Measurements from ENCODE around the gene CARD16.
"Not testable (repeated sequence)": the region's sequence is repeated elsewhere in the genome, so short reads cannot be mapped to it uniquely, and the experiment has no call there.

CARD16 gene

DNA sequence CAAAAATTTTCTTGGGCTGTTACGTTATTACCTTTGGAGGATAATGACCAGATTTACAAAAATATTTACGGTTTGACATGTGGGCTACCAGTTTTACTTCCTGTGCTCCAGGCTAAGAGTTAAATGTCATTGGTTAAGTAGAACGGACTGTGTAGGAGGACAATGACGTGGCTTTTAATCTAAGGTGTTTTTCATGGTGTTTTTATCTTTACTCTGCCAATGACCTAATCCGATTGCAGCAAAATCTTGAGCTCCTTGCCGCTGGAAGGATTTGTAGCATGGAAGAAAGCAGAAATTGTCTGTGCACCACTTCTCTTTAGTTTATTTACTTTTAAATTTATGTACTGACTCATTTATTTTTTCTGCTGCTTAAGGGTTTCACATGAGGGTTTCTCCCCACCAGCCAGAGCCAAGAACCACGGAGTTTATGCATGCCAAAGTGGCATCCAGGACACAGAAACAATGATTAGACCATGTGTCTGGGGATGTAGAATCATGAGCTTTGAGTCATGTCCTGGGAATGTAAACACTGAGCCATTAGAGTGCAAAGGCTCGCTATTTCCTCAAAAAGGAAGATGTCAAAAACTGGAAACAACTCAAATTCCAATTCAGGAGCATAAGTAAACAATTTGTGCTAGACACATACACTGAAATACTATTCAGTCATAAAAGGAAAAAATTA lies 1.9 kb upstream of the CARD16 start:
- DNase-seq, result no peak
- Histone ChIP-seq H3K4me3 (ENCODE audit: low read depth, low read length) (no peak overlapping the region), H3K27me3 (ENCODE audit: insufficient read depth, low read depth, severe bottlenecking) (no peaks in the 10 kb centered on the region), H3K9me3 (ENCODE audit: severe bottlenecking) (no peaks in the 10 kb centered on the region), H3K27ac (no peak overlapping the region), H3K36me3 (no peaks in the 10 kb centered on the region)
- TF ChIP-seq, protein P1, sequence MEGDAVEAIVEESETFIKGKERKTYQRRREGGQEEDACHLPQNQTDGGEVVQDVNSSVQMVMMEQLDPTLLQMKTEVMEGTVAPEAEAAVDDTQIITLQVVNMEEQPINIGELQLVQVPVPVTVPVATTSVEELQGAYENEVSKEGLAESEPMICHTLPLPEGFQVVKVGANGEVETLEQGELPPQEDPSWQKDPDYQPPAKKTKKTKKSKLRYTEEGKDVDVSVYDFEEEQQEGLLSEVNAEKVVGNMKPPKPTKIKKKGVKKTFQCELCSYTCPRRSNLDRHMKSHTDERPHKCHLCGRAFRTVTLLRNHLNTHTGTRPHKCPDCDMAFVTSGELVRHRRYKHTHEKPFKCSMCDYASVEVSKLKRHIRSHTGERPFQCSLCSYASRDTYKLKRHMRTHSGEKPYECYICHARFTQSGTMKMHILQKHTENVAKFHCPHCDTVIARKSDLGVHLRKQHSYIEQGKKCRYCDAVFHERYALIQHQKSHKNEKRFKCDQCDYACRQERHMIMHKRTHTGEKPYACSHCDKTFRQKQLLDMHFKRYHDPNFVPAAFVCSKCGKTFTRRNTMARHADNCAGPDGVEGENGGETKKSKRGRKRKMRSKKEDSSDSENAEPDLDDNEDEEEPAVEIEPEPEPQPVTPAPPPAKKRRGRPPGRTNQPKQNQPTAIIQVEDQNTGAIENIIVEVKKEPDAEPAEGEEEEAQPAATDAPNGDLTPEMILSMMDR (IDR thresholded peaks at IDR 0.05; ENCODE audit: low read depth, low read length), result no peak

DNA sequence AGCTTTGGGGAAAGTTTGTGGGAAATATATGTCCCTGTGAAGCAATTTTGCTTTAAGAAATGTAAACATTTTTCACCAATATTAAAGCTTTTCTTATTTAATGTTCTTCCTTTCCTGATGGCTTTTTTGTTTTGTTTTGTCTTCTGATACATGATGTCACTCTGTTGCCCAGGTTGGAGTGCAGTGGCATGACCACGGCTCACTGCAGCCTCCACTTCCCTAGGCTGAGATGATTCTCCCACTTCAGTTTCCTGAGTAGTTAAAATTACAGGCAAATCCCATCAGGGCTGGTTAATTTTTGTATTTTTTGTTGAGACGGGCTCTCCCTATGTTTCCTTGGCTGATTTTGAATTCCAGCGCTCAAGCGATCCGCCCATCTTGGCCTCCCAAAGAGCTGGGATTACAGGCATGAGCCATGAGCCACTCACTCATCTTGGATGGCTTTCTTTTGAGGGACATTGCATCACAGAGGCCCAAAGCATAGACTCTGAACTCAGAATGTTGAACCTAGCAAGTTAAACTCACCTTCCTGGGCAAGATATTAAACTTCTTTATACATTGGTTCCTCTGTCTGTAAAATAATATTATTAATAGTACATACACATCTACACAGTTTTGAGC lies 651 bp upstream of the CARD16 start:
- Histone ChIP-seq H3K27ac (no peak overlapping the region), H3K36me3 (no peaks in the 10 kb centered on the region), H3K27me3 (ENCODE audit: insufficient read depth, low read depth, severe bottlenecking) (no peaks in the 10 kb centered on the region), H3K9me3 (ENCODE audit: severe bottlenecking) (no peaks in the 10 kb centered on the region), H3K4me3 (ENCODE audit: low read depth, low read length) (no peak overlapping the region)
- TF ChIP-seq, protein P1 (IDR thresholded peaks at IDR 0.05; ENCODE audit: low read depth, low read length), result no peak
- no peak for DNase-seq

DNA sequence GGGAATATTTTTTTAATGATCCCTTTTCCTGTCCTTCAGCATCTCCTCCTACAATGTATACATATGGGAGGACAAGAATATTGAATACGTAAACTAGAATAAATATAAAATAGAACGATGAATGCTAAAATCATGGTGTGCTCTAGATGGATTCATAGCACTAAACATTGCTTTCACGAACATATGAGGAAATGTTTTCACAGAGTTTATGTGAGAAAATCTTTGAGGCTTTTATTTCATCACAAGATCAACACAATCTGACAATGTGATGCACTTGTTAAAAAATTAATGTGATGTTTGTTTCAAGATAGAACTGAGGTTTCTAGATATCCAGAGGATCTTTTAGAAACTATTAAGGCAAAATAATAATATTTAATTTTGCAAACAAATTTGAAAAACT lies 3.0 kb downstream of the CARD16 start:
- no peak for DNase-seq
- H3K9me3 ChIP-seq (ENCODE audit: severe bottlenecking), result no peaks in the 10 kb centered on the region

DNA sequence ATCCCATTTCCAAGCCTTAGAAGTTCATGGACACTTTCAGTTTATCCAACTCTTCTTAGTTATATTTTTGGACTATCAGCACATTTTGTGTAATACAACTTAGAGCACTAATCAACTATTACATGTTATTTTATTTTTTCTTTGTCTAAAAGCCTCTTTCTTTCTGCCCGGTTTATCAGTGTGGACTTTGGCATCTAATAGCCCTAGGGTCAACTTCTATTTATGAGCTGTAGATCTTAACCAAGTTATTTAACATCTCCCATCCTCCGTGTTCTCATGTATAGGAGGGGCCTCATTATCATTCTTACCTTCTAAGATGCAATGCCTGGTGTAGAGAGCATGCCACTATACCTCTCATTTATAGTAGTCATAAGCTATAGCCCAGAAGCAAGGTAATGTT lies 4.4 kb downstream of the CARD16 start:
- H3K27ac ChIP-seq, result no peak overlapping the region
- H3K36me3 ChIP-seq, result no peaks in the 10 kb centered on the region
- TF ChIP-seq, protein P1 (IDR thresholded peaks at IDR 0.05; ENCODE audit: low read depth, low read length), result no peak
- DNase-seq, result no peak
- no peak overlapping the region for H3K4me3 ChIP-seq (ENCODE audit: low read depth, low read length)
- no peaks in the 10 kb centered on the region for H3K27me3 ChIP-seq (ENCODE audit: insufficient read depth, low read depth, severe bottlenecking)
- no peaks in the 10 kb centered on the region for H3K9me3 ChIP-seq (ENCODE audit: severe bottlenecking)

More for the DNA sequence above, 3.0 kb downstream of the CARD16 start:
- TF ChIP-seq, protein P1 (IDR thresholded peaks at IDR 0.05; ENCODE audit: low read depth, low read length), result no peak
- H3K27ac ChIP-seq, result no peak overlapping the region
- H3K27me3 ChIP-seq (ENCODE audit: insufficient read depth, low read depth, severe bottlenecking), result no peaks in the 10 kb centered on the region
- no peaks in the 10 kb centered on the region for H3K36me3 ChIP-seq
- no peak overlapping the region for H3K4me3 ChIP-seq (ENCODE audit: low read depth, low read length)

DNA sequence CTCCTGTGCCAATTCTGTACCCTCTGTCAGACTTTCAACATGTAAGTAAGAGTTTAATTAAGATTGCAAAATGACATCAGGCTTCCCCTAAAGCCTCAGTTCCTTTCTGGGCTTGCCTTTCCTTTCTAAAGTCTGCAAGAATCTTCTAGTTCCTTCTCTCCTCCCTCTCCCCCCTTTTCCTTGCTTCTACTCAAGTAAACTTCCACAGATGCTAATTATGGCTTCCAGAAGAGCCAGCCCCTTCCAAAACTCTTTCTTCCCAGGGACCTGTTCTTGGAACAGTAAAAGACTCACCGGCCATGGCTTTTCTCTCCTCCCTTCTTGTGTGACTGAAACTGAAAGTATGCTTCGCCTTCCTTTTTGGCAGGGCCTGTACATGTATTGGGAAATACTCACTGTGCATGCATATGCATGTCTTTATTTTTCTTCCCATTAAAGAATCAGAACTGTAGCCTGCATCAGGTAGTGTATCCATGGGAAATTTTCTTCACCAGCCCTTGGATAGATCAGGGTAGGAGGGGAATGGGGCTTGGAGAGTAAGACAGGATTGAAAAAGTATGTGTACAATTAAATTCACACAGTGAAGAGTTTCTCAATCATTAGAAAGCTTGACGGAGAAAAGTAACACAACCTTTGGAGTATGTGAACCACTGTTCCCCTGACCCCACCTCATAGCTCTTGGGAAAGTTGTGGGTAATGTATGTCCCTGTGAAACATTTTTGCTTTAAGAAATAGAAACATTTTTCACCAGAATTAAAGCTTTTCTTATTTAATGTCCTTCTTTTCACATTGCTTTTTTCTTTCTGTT lies 10.1 kb downstream of the CARD16 start, which contains the start of gene CASP1:
CASP1 (minus strand) TSS at position 332 of the 808 bp plus-strand sequence; CDS start at position 301, 31 bp downstream.
- H3K4me3 ChIP-seq (ENCODE audit: low read depth, low read length), result no peak within 1 kb of the TSS
- no peak for DNase-seq

DNA sequence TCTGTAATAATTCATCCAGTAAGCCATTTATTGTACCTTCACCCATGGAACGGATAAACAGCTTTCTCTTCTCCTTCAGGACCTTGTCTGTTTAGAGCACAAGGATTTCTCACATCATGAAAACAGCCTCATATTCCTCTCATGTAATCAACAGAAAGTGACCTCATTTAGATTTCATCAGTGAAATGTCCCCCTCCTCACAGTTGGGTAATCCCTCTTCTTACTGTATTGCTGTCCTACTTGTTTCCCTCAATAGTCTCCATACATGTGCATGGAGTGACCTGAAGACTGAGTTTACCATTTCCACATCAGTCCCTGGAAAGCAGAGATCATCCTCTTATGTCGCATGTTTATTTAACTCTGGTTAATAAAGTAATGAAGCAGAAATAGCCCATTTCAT lies 10.7 kb downstream of the CARD16 start:
- H3K27ac ChIP-seq; H3K9me3 ChIP-seq (ENCODE audit: severe bottlenecking); H3K27me3 ChIP-seq (ENCODE audit: insufficient read depth, low read depth, severe bottlenecking); H3K36me3 ChIP-seq; H3K4me3 ChIP-seq (ENCODE audit: low read depth, low read length); DNase-seq: not testable (repeated sequence)

More for the DNA sequence above, 10.1 kb downstream of the CARD16 start, which contains the start of gene CASP1:
- Histone ChIP-seq H3K27ac (no peak within 1 kb of the TSS), H3K36me3 (no peaks in the 10 kb centered on the region), H3K27me3 (ENCODE audit: insufficient read depth, low read depth, severe bottlenecking) (no peaks in the 10 kb centered on the region), H3K9me3 (ENCODE audit: severe bottlenecking) (no peaks in the 10 kb centered on the region)
- TF ChIP-seq, protein P1 (IDR thresholded peaks at IDR 0.05; ENCODE audit: low read depth, low read length), result no peak

All from WERI-Rb-1 (cell line).